Spinal cord (tissue), 10 donors: ENCODE measurements around the gene DLX4. TPM values are rescaled to one million over a fixed set of nuclear protein-coding genes. Genes with fewer than 3 reads are reported as not detected.

Experiments used
- DNase-seq, 6 donors: peaks; one replicate each; pipeline versions ENCODE4 v3.0.0 to v3.0.0-alpha.2; 2013 to 2015; ENCODE audit warnings: low spot score in 6 of 6, low read depth in 4 of 6
- H3K27ac ChIP-seq: one replicate; pipeline ENCODE4 v1.5.1; 2013; ENCODE audit warnings: low read depth, low read length, control low read depth
- H3K27me3 ChIP-seq: one replicate; pipeline ENCODE4 v1.6.1; 2013; ENCODE audit warnings: low read length; ENCODE audit not compliant: control insufficient read depth, insufficient read depth
- H3K36me3 ChIP-seq: one replicate; pipeline ENCODE4 v1.6.1; 2013; ENCODE audit warnings: low read length; ENCODE audit not compliant: control insufficient read depth, insufficient read depth
- H3K4me1 ChIP-seq: one replicate; pipeline ENCODE4 v1.6.1; 2013; ENCODE audit warnings: low read length; ENCODE audit not compliant: control insufficient read depth, insufficient read depth
- H3K4me3 ChIP-seq: one replicate; pipeline ENCODE4 v1.5.1; 2013; ENCODE audit warnings: low read depth, low read length, control low read depth
- H3K9me3 ChIP-seq: one replicate; pipeline ENCODE4 v1.6.1; 2013; ENCODE audit warnings: low read length; ENCODE audit not compliant: control insufficient read depth, insufficient read depth
- WGBS: methylation state at CpG from one replicate; pipeline ENCODE4 v1.1.5; 2013; ENCODE audit warnings: missing lambda C conversion rate; ENCODE audit not compliant: insufficient coverage; 5-methylcytosine and 5-hydroxymethylcytosine counted together
- polyA plus RNA-seq, 2 donors: library from polyadenylated mRNA; unstranded; fragments of 120-200 nt; gene quantifications; one replicate each; pipeline ENCODE4 v1.2.1, GENCODE V29; 2013; ENCODE audit not compliant: insufficient read length in 2 of 2
- total RNA-seq, 2 donors: library from RNA; depleted of rRNA in 1 of 2; stranded (reverse); fragments of 120-200 nt in 1 of 2; fragments of >200 nt in 1 of 2; gene quantifications; one replicate each; pipeline versions ENCODE4 v1.2.3 to v1.2.4, GENCODE V29; 2013 to 2014
- donor health status: healthy.

Gene DLX4
- total and polyA plus RNA-seq, 4 donors: 0.42 TPM; not detected in 3

DNA sequence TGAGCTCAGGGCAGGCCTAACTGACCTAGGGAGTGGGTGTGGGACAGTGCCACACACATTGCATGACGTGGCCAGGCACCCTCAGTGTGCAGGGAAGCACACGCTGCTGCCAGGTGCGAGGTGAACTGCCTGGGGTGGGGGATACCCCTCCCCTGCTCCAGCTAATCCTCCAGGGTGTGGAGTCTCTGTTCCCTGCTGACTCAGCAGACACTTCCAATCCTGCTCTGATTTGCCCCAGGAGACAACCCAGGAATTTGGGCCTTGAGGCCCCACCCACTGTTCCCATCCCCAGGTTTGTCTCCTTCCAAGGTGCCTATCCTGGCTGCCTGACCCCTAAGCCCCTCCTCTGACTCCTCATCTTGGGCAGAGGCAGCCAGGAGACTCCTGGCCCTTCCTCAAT, 15.3 kb downstream of the DLX4 start:
- Histone ChIP-seq H3K27ac (no peak overlapping the region), H3K4me1 (peaks cover 11% of the 10 kb centered on the region), H3K27me3 (peaks cover 55% of the 10 kb centered on the region), H3K36me3 (no peaks in the 10 kb centered on the region), H3K9me3 (no peaks in the 10 kb centered on the region), H3K4me3 (no peak overlapping the region)
- no peak for DNase-seq
- WGBS: 28% methylated on average over 3 of the region's 3 CpGs

DNA sequence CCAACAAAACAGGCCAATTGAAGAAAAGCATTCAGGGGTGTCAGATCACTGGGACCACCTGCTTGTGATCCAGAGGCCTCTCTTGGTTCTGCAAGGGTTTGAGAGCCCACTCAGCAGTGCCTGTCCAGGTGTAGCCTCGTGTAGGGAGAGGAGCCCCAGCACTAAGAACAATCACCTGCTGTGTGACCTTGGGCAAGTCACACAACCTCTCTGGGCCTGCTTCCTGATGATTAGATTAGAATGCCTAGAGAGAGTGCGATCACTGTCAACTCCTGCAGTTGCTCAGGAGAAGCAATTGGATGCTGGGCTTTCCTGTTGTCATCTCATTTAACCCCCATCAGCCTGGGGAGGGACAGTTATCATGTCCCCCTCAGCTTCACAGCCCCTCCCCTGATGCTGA, 15.8 kb downstream of the DLX4 start:
- Histone ChIP-seq H3K27me3 (peaks cover 55% of the 10 kb centered on the region), H3K4me1 (peaks cover 11% of the 10 kb centered on the region), H3K4me3 (no peak overlapping the region), H3K36me3 (no peaks in the 10 kb centered on the region), H3K9me3 (no peaks in the 10 kb centered on the region), H3K27ac (no peak overlapping the region)
- WGBS: 20% methylated on average over 1 of the region's 2 CpGs
- DNase-seq: no peak

- WGBS: 35% methylated on average over 2 of the region's 3 CpGs
- Histone ChIP-seq H3K27ac (no peak overlapping the region), H3K27me3 (peaks cover 55% of the 10 kb centered on the region), H3K4me1 (peaks cover 11% of the 10 kb centered on the region), H3K4me3 (no peak overlapping the region), H3K36me3 (no peaks in the 10 kb centered on the region), H3K9me3 (no peaks in the 10 kb centered on the region)
- DNase-seq: no peak
These were observed 16.5 kb downstream of the DLX4 start for GRCh38 chr17:49985310-49985990.

- H3K36me3 ChIP-seq: no peaks in the 10 kb centered on the region
- H3K4me3 ChIP-seq: no peak overlapping the region
- H3K27me3 ChIP-seq: peaks cover 62% of the 10 kb centered on the region
- H3K4me1 ChIP-seq: peaks cover 11% of the 10 kb centered on the region
- H3K27ac ChIP-seq: no peak overlapping the region
- WGBS: 82% methylated on average over 4 of the region's 6 CpGs
- H3K9me3 ChIP-seq: no peaks in the 10 kb centered on the region
- DNase-seq: no peak
These were observed 17.7 kb downstream of the DLX4 start for GRCh38 chr17:49986396-49987289.

DNA sequence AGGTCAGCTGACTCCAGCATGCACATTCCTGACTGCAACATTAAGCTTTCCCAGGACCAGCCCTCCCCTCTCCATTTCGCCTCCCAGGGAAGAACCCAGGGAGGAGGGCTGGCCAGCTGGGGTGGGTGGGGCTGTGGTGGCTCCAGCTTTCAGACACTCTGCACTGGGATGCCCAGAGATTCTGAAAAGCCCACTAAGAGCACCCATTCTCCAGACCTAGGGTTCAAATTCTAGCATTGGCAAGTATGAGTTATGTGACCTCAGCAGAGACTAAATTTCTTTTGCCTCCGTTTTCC, 18.2 kb downstream of the DLX4 start:
- H3K27ac ChIP-seq: no peak overlapping the region
- H3K27me3 ChIP-seq: peaks cover 68% of the 10 kb centered on the region
- H3K9me3 ChIP-seq: no peaks in the 10 kb centered on the region
- no peak overlapping the region for H3K4me3 ChIP-seq
- no CpG with 5 or more reads among the region's 2 CpGs for WGBS
- H3K36me3 ChIP-seq: no peaks in the 10 kb centered on the region
- DNase-seq: no peak
- H3K4me1 ChIP-seq: peaks cover 11% of the 10 kb centered on the region

GRCh38 chr17:49987681-49988441, 18.9 kb downstream of the DLX4 start:
- H3K9me3 ChIP-seq: no peaks in the 10 kb centered on the region
- no peaks in the 10 kb centered on the region for H3K36me3 ChIP-seq
- H3K4me3 ChIP-seq: no peak overlapping the region
- no peak overlapping the region for H3K27ac ChIP-seq
- H3K4me1 ChIP-seq: peaks cover 12% of the 10 kb centered on the region
- DNase-seq: peak in 3 of 6 donors; percentile 39 to 77 (median 57)
- peaks cover 74% of the 10 kb centered on the region for H3K27me3 ChIP-seq
- 14% methylated on average over 13 of the region's 17 CpGs for WGBS

DNA sequence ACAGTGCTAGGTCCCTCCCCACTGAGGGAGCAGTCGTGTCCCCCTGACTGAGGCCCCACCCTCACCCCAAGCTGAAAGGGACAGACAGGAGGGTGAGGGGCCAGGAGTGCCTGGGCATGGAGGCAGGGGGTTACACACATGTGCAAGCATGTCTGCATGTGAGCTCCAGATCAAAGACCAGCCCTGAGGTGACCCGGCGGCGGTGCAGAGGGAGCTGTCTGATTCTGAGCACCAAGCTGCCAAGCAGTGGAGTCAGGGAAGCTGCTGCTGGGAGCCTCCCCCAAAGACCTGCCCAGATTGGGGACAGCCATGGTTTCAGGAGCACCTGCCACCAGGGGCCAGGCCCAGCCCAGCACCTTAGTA, 20.5 kb downstream of the DLX4 start:
- WGBS: 63% methylated on average over 4 of the region's 4 CpGs
- Histone ChIP-seq H3K4me1 (peaks cover 24% of the 10 kb centered on the region), H3K27ac (no peak overlapping the region), H3K36me3 (no peaks in the 10 kb centered on the region), H3K9me3 (no peaks in the 10 kb centered on the region), H3K27me3 (peaks cover 89% of the 10 kb centered on the region), H3K4me3 (no peak overlapping the region)
- no peak for DNase-seq

DNA sequence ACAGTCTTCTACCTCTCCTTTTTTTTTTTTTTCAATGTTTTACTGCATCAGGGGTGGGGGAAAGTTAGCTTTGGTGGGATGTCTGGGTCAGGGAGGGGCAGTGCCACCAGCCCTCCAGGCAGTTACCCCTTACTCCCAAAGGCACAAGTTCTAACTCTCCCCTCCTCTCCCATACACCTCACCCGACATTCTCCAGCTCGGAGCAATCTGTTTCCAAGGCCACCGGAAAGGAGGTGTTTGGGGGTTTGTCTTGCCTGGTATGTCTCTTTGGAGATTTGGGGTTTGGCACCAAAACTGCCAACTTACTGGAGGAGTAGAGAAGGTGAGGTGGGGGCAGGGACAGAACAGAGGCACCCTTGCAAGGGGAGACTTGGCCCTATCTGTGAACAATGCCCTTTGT, 21.3 kb downstream of the DLX4 start:
- H3K4me1 ChIP-seq: peaks cover 32% of the 10 kb centered on the region
- no peaks in the 10 kb centered on the region for H3K9me3 ChIP-seq
- H3K27me3 ChIP-seq: peaks cover 90% of the 10 kb centered on the region
- DNase-seq: no peak
- no peak overlapping the region for H3K27ac ChIP-seq
- H3K4me3 ChIP-seq: no peak overlapping the region
- WGBS: no CpG with 5 or more reads among the region's 3 CpGs
- no peaks in the 10 kb centered on the region for H3K36me3 ChIP-seq

- Histone ChIP-seq H3K4me3 (no peak overlapping the region), H3K27ac (no peak overlapping the region), H3K36me3 (no peaks in the 10 kb centered on the region), H3K27me3 (peaks cover 95% of the 10 kb centered on the region), H3K9me3 (no peaks in the 10 kb centered on the region), H3K4me1 (peaks cover 35% of the 10 kb centered on the region)
- WGBS: 94% methylated on average over 6 of the region's 8 CpGs
- no peak for DNase-seq
These were observed 21.9 kb downstream of the DLX4 start for GRCh38 chr17:49990921-49991320.
